Endodermal cell (in vitro differentiated cells): ENCODE measurements around the gene NAPSA. TPM values are rescaled to one million over a fixed set of nuclear protein-coding genes. Genes with fewer than 3 reads are reported as not detected.

ENCODE experiments used
- DNase-seq: peaks from one replicate; pipeline ENCODE4 v3.0.0-alpha.2; 2017
- H3K27ac ChIP-seq: 2 replicates; pipeline ENCODE4 v1.5.1; 2013; ENCODE audit warnings: mild to moderate bottlenecking, low read depth, low read length, moderate library complexity
- H3K27me3 ChIP-seq: 2 replicates; pipeline ENCODE4 v1.6.1; 2013; ENCODE audit warnings: mild to moderate bottlenecking, low read length, moderate library complexity; ENCODE audit not compliant: insufficient read depth, control insufficient read depth, poor library complexity, severe bottlenecking
- H3K36me3 ChIP-seq: 2 replicates; pipeline ENCODE4 v1.7.0; 2013; ENCODE audit warnings: mild to moderate bottlenecking, low read length, moderate library complexity; ENCODE audit not compliant: control insufficient read depth, insufficient read depth
- H3K4me1 ChIP-seq: one replicate; pipeline ENCODE4 v1.7.0; 2013; ENCODE audit warnings: low read length; ENCODE audit not compliant: control insufficient read depth, insufficient read depth
- H3K4me3 ChIP-seq: 2 replicates; pipeline ENCODE4 v1.5.1; 2013; ENCODE audit warnings: mild to moderate bottlenecking, low read length, moderate library complexity
- H3K9ac ChIP-seq: 2 replicates; pipeline ENCODE4 v1.6.1; 2013; ENCODE audit warnings: mild to moderate bottlenecking, low read length, moderate library complexity; ENCODE audit not compliant: poor library complexity, severe bottlenecking; ENCODE audit errors: extremely low read depth
- H3K9me3 ChIP-seq: 2 replicates; pipeline ENCODE4 v1.6.1; 2013; ENCODE audit warnings: mild to moderate bottlenecking, low read length, moderate library complexity; ENCODE audit not compliant: control insufficient read depth
- H3K27ac Mint-ChIP-seq: 2 replicates; pipeline ENCODE4 v1.8.0; 2020; ENCODE audit warnings: mixed read lengths
- H3K27me3 Mint-ChIP-seq: 2 replicates; pipeline ENCODE4 v1.8.0; 2021; ENCODE audit warnings: mild to moderate bottlenecking, mixed read lengths; ENCODE audit not compliant: insufficient read depth
- H3K36me3 Mint-ChIP-seq: 2 replicates; pipeline ENCODE4 v1.8.0; 2020; ENCODE audit warnings: low read depth, mixed read lengths
- H3K4me1 Mint-ChIP-seq: 2 replicates; pipeline ENCODE4 v1.8.0; 2020; ENCODE audit warnings: mixed read lengths
- H3K4me3 Mint-ChIP-seq: 2 replicates; pipeline ENCODE4 v1.8.0; 2020; ENCODE audit warnings: mild to moderate bottlenecking, moderate library complexity, mixed read lengths
- H3K9me3 Mint-ChIP-seq: 2 replicates; pipeline ENCODE4 v1.8.0; 2020; ENCODE audit warnings: mild to moderate bottlenecking, mixed read lengths
- WGBS, 2 experiments: methylation state at CpG; one replicate each; pipeline versions ENCODE4 v1.1.5 to v1.1.7; 2013; ENCODE audit warnings: missing lambda C conversion rate in 2 of 2, mixed read lengths in 1 of 2; ENCODE audit not compliant: insufficient coverage in 1 of 2, insufficient read length in 1 of 2; 5-methylcytosine and 5-hydroxymethylcytosine counted together
- total RNA-seq, 2 donors: library from RNA; stranded (reverse); fragmentation: NEBNext Ultra II Directional in 1 of 2; extraction: Animal tissue kit (Norgen Biotek cat#: 25700) in 1 of 2; gene quantifications; 2 replicates in 1 of 2; 3 replicates in 1 of 2; pipeline ENCODE4 v1.2.1, GENCODE V29; 2021
- TF ChIP-seq, protein P1 (sequence below): fragments of 200-600 bp; sonication (generic); conservative IDR thresholded peaks from 2 replicates; pipeline ENCODE4 v1.5.0; 2021; ENCODE audit warnings: antibody characterized with exemption, mild to moderate bottlenecking

Gene NAPSA
- total RNA-seq, 2 donors from 2014 or later = 0.91 to 1.5 TPM

GRCh38 chr19:50380751-50381151 is 15.3 kb upstream of the NAPSA start:
- Mint-ChIP-seq H3K27ac (no peak overlapping the region), H3K9me3 (peaks cover 2% of the 10 kb centered on the region), H3K36me3 (peaks cover 35% of the 10 kb centered on the region), H3K4me1 (peaks cover 14% of the 10 kb centered on the region), H3K27me3 (no peaks in the 10 kb centered on the region), H3K4me3 (no peak overlapping the region)
- Histone ChIP-seq H3K27me3 (no peaks in the 10 kb centered on the region), H3K4me1 (no peaks in the 10 kb centered on the region), H3K9ac (no peak overlapping the region), H3K27ac (no peak overlapping the region), H3K4me3 (no peak overlapping the region), H3K9me3 (no peaks in the 10 kb centered on the region), H3K36me3 (peaks cover 37% of the 10 kb centered on the region)
- no peak for DNase-seq
- 90 to 100% methylated on average over 3 to 7 of the region's 8 CpGs for WGBS, 2 experiments
- TF ChIP-seq, protein P1, sequence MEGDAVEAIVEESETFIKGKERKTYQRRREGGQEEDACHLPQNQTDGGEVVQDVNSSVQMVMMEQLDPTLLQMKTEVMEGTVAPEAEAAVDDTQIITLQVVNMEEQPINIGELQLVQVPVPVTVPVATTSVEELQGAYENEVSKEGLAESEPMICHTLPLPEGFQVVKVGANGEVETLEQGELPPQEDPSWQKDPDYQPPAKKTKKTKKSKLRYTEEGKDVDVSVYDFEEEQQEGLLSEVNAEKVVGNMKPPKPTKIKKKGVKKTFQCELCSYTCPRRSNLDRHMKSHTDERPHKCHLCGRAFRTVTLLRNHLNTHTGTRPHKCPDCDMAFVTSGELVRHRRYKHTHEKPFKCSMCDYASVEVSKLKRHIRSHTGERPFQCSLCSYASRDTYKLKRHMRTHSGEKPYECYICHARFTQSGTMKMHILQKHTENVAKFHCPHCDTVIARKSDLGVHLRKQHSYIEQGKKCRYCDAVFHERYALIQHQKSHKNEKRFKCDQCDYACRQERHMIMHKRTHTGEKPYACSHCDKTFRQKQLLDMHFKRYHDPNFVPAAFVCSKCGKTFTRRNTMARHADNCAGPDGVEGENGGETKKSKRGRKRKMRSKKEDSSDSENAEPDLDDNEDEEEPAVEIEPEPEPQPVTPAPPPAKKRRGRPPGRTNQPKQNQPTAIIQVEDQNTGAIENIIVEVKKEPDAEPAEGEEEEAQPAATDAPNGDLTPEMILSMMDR = no peak

DNA sequence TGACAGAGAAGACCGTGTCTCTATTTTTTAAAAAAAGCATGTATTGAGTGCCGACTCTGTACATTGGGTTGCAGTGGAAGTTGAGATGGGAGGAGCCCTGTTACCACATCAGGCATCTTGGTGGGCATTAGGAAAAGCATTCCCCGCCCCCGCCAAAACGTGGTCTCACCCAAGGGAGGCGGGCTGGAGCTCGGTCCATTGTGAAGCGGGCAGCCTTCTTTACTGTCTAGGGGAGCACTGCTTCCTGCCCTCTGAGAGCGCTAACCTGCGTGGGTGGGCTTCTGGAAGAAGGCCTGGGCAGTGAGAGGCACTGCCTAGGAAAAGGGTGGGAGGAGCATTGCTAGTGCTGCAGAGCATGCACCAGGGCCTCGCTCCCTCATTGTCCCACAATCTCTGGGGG is 14.7 kb upstream of the NAPSA start:
- WGBS, 2 experiments = 92 to 94% methylated on average over 5 to 11 of the region's 11 CpGs
- no peak overlapping the region for H3K27ac Mint-ChIP-seq
- H3K27me3 Mint-ChIP-seq = no peaks in the 10 kb centered on the region
- H3K36me3 Mint-ChIP-seq = peaks cover 33% of the 10 kb centered on the region
- Histone ChIP-seq H3K4me1 (no peaks in the 10 kb centered on the region), H3K36me3 (peaks cover 37% of the 10 kb centered on the region), H3K9ac (no peak overlapping the region), H3K9me3 (no peaks in the 10 kb centered on the region), H3K27ac (no peak overlapping the region), H3K4me3 (no peak overlapping the region), H3K27me3 (no peaks in the 10 kb centered on the region)
- TF ChIP-seq, protein P1 = no peak
- H3K9me3 Mint-ChIP-seq = peaks cover 2% of the 10 kb centered on the region
- H3K4me1 Mint-ChIP-seq = peaks cover 13% of the 10 kb centered on the region
- DNase-seq = no peak
- no peak overlapping the region for H3K4me3 Mint-ChIP-seq

GRCh38 chr19:50379602-50380001 is 14.2 kb upstream of the NAPSA start:
- H3K36me3 ChIP-seq = peaks cover 37% of the 10 kb centered on the region
- peaks cover 7% of the 10 kb centered on the region for H3K4me1 Mint-ChIP-seq
- H3K9me3 ChIP-seq = no peaks in the 10 kb centered on the region
- H3K27me3 ChIP-seq = no peaks in the 10 kb centered on the region
- no peak overlapping the region for H3K9ac ChIP-seq
- no peaks in the 10 kb centered on the region for H3K27me3 Mint-ChIP-seq
- peaks cover 32% of the 10 kb centered on the region for H3K36me3 Mint-ChIP-seq
- no peak overlapping the region for H3K27ac Mint-ChIP-seq
- 91 to 95% methylated on average over 6 to 11 of the region's 11 CpGs for WGBS, 2 experiments
- H3K27ac ChIP-seq = no peak overlapping the region
- H3K4me3 ChIP-seq = no peak overlapping the region
- no peaks in the 10 kb centered on the region for H3K4me1 ChIP-seq
- no peak overlapping the region for H3K4me3 Mint-ChIP-seq
- H3K9me3 Mint-ChIP-seq = peaks cover 2% of the 10 kb centered on the region
- no peak for DNase-seq
- TF ChIP-seq, protein P1 = no peak
